Neutrophil (primary cell): ENCODE data around the gene OTOR.

Experiments
- H3K27ac ChIP-seq: fragments of 200-600 bp; sonication (generic); 2 replicates; pipeline ENCODE4 v1.5.1; 2016; ENCODE audit warnings: mild to moderate bottlenecking, moderate library complexity
- H3K27me3 ChIP-seq: fragments of 200-600 bp; sonication (generic); 2 replicates; pipeline ENCODE4 v1.6.0; 2016; ENCODE audit warnings: mild to moderate bottlenecking
- H3K36me3 ChIP-seq: fragments of 200-600 bp; sonication (generic); 2 replicates; pipeline ENCODE4 v1.5.1; 2017
- H3K4me1 ChIP-seq, 2 experiments: fragments of 200-600 bp in 1 of 2; sonication (generic) in 1 of 2; 1 replicate in 1 of 2; 2 replicates in 1 of 2; pipeline versions ENCODE4 v1.5.1 to v1.6.1; 2013 to 2016; ENCODE audit warnings: low read depth in 1 of 2, low read length in 1 of 2, mild to moderate bottlenecking in 1 of 2, moderate library complexity in 1 of 2; ENCODE audit not compliant: control insufficient read depth in 1 of 2, insufficient read depth in 1 of 2
- H3K4me3 ChIP-seq, 2 experiments: fragments of 200-600 bp in 1 of 2; sonication (generic) in 1 of 2; 1 replicate in 1 of 2; 2 replicates in 1 of 2; pipeline ENCODE4 v1.5.1; 2013 to 2016; ENCODE audit warnings: low read depth in 1 of 2, low read length in 1 of 2, mild to moderate bottlenecking in 1 of 2, moderate library complexity in 1 of 2
- H3K9me3 ChIP-seq: fragments of 200-600 bp; sonication (generic); 2 replicates; pipeline ENCODE4 v1.5.1; 2016
- CTCF ChIP-seq: fragments of 200-600 bp; sonication (generic); IDR thresholded peaks from 2 replicates; pipeline ENCODE4 v1.5.1; 2016; ENCODE audit warnings: antibody characterized with exemption

Gene OTOR

DNA sequence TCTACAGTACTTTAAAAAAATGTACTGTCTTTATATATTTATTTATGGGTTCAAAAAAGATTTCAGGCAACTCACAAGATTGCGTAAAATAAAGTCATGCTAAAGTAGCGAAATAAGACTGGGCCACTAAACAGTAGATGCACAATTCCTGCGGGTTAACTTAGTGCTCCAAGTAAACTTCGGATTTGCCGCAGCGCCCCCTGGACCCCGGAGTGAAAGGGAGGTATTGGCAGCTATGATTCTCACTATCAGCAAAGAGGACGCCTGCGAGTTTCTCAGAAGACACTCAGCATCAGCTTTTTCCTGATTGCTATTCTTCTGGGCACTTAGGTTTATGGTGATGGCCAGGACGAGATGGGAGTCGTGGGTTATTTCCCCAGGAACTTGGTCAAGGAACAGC, 1.4 kb downstream of the OTOR start:
- TF ChIP-seq CTCF, result no peak
- H3K9me3 ChIP-seq, result no peaks in the 10 kb centered on the region
- H3K27me3 ChIP-seq, result peaks cover 58% of the 10 kb centered on the region
- H3K36me3 ChIP-seq, result no peaks in the 10 kb centered on the region
- no peak overlapping the region for H3K27ac ChIP-seq
- H3K4me1 ChIP-seq, result no peaks in the 10 kb centered on the region
- H3K4me3 ChIP-seq, result no peak overlapping the region

- H3K27me3 ChIP-seq, result peaks cover 58% of the 10 kb centered on the region
- no peaks in the 10 kb centered on the region for H3K4me1 ChIP-seq
- H3K36me3 ChIP-seq, result no peaks in the 10 kb centered on the region
- no peak overlapping the region for H3K27ac ChIP-seq
- no peaks in the 10 kb centered on the region for H3K9me3 ChIP-seq
- H3K4me3 ChIP-seq, result no peak overlapping the region
- no peak for TF ChIP-seq CTCF
Measured at GRCh38 chr20:16752082-16752481, 3.9 kb downstream of the OTOR start.

GRCh38 chr20:16752901-16753300, 4.7 kb downstream of the OTOR start:
- peaks cover 49% of the 10 kb centered on the region for H3K27me3 ChIP-seq
- H3K4me1 ChIP-seq, result no peaks in the 10 kb centered on the region
- H3K27ac ChIP-seq, result no peak overlapping the region
- no peak overlapping the region for H3K4me3 ChIP-seq
- H3K36me3 ChIP-seq, result no peaks in the 10 kb centered on the region
- no peaks in the 10 kb centered on the region for H3K9me3 ChIP-seq
- TF ChIP-seq CTCF, result no peak

DNA sequence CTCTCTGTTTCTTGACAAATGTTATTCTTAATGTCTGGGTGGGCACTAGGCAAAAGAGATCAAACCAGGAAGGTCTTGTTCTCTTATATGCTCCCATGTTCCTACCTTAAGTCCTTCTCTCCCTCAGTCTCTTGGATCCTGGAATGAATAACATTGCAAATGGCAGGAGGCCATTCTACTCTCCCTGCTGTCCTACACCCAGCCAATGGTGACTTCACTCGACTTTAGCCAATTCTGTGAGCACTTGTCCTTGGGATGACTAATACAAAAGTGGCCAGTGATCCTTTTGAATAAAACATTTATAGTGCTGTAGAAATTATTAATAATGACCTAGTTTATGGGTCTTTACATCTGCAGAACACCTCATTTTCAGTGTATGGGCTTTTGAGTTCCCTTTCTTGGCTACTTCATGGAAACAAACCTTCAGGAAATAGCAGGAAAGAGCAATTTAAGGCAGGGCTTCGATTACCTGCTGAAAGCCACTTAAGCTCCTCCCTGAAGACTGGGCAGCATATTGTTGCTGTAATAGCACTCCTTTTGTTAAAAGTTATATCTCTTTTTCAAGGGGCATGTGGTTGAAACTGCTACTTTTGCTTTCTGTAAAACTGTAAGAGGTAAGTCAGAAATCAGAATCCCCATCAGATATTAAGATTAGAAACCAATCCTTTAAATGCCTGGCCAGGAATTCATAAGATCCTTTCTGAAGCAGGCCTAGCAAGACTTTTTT, 10.5 kb downstream of the OTOR start:
- Histone ChIP-seq H3K4me3 (no peak overlapping the region), H3K9me3 (no peaks in the 10 kb centered on the region), H3K36me3 (no peaks in the 10 kb centered on the region), H3K27me3 (peaks cover 6% of the 10 kb centered on the region), H3K4me1 (no peaks in the 10 kb centered on the region), H3K27ac (no peak overlapping the region)
- TF ChIP-seq CTCF, result no peak

DNA sequence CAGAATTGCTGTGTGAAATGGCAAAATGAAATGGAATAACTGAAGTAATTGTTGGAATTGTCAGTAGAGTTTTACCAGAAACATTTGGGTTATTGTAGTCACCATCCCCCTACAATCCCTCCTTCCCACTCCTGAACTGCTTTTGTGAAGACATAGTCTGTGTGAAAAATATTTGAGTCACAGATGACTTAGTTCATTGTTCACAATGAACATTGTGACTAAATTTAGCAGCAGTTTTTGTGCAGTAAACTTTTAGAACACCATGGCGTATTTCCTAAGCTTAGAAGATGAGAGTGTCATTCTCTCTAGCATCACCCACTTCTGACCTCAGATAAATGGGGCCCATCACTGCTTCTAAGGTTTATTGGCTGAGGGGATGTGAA, 11.0 kb downstream of the OTOR start:
- TF ChIP-seq CTCF, result no peak
- H3K4me1 ChIP-seq, result no peaks in the 10 kb centered on the region
- H3K4me3 ChIP-seq, result no peak overlapping the region
- H3K9me3 ChIP-seq, result no peaks in the 10 kb centered on the region
- no peak overlapping the region for H3K27ac ChIP-seq
- no peaks in the 10 kb centered on the region for H3K36me3 ChIP-seq
- peaks cover 6% of the 10 kb centered on the region for H3K27me3 ChIP-seq
